GM23338 (cell line): ENCODE data around the gene MTOR. TPM values are rescaled to one million over a fixed set of nuclear protein-coding genes. Genes with fewer than 3 reads are reported as not detected.

Source experiments
- ATAC-seq: fragments of 200-7000 bp; cut with Tn5 transposase; 3 replicates; pipeline ENCODE4 v1.9.1; 2020
- DNase-seq: peaks from one replicate; pipeline ENCODE4 v3.0.0-alpha.2; 2015; ENCODE audit warnings: low spot score
- H2AFZ ChIP-seq: fragments of 200-600 bp; sonication (generic); 2 replicates; pipeline ENCODE4 v1.8.0; 2016; ENCODE audit warnings: antibody characterized with exemption, mild to moderate bottlenecking, moderate library complexity
- H3F3A ChIP-seq: fragments of 200-600 bp; sonication (generic); replicated peaks from 2 replicates; pipeline ENCODE4 v1.8.0; 2017; ENCODE audit warnings: antibody characterized with exemption, mixed run types, low read depth
- H3K27ac ChIP-seq: fragments of 200-600 bp; sonication (generic); 2 replicates; pipeline ENCODE4 v1.6.1; 2016; ENCODE audit warnings: low read depth
- H3K27me3 ChIP-seq: fragments of 200-600 bp; sonication (generic); 2 replicates; pipeline ENCODE4 v1.8.0; 2016; ENCODE audit warnings: mild to moderate bottlenecking, mixed run types, moderate library complexity; ENCODE audit not compliant: insufficient read depth
- H3K36me3 ChIP-seq: fragments of 200-600 bp; sonication (generic); 2 replicates; pipeline ENCODE4 v1.8.0; 2016; ENCODE audit warnings: mild to moderate bottlenecking; ENCODE audit not compliant: insufficient read depth
- H3K4me1 ChIP-seq: fragments of 200-600 bp; sonication (generic); 2 replicates; pipeline ENCODE4 v1.8.0; 2016; ENCODE audit warnings: mild to moderate bottlenecking, moderate library complexity; ENCODE audit not compliant: insufficient read depth
- H3K4me2 ChIP-seq: fragments of 200-600 bp; sonication (generic); 2 replicates; pipeline ENCODE4 v1.7.1; 2017; ENCODE audit warnings: mixed run types
- H3K4me3 ChIP-seq: fragments of 200-600 bp; sonication (generic); 2 replicates; pipeline ENCODE4 v1.6.1; 2016; ENCODE audit warnings: mixed run types
- H3K79me2 ChIP-seq: fragments of 200-600 bp; sonication (generic); replicated peaks from 2 replicates; pipeline ENCODE4 v1.8.0; 2017; ENCODE audit warnings: mild to moderate bottlenecking; ENCODE audit not compliant: insufficient read depth
- H3K9me2 ChIP-seq: fragments of 200-600 bp; sonication (generic); 2 replicates; pipeline ENCODE4 v1.8.0; 2017; ENCODE audit not compliant: insufficient read depth
- H4K20me1 ChIP-seq: fragments of 200-600 bp; sonication (generic); replicated peaks from 2 replicates; pipeline ENCODE4 v1.8.0; 2017; ENCODE audit warnings: mild to moderate bottlenecking; ENCODE audit not compliant: insufficient read depth
- H3K27ac Mint-ChIP-seq: 2 replicates; pipeline ENCODE4 v1.8.0; 2020; ENCODE audit warnings: inconsistent platforms, mild to moderate bottlenecking, moderate library complexity, mixed read lengths
- H3K27me3 Mint-ChIP-seq: 3 replicates; pipeline ENCODE4 v1.8.0; 2022; ENCODE audit warnings: low read depth, mild to moderate bottlenecking, moderate library complexity, mixed read lengths, inconsistent platforms; ENCODE audit not compliant: insufficient read depth, poor library complexity
- H3K36me3 Mint-ChIP-seq: 3 replicates; pipeline ENCODE4 v1.8.0; 2021; ENCODE audit warnings: low read depth, mild to moderate bottlenecking, inconsistent platforms, moderate library complexity, mixed read lengths
- H3K4me1 Mint-ChIP-seq: 3 replicates; pipeline ENCODE4 v1.8.0; 2020; ENCODE audit warnings: mild to moderate bottlenecking, inconsistent platforms, mixed read lengths
- H3K4me3 Mint-ChIP-seq: 3 replicates; pipeline ENCODE4 v1.8.0; 2021; ENCODE audit warnings: moderate library complexity, mild to moderate bottlenecking, inconsistent platforms, mixed read lengths
- H3K9me3 Mint-ChIP-seq: 3 replicates; pipeline ENCODE4 v1.8.0; 2020; ENCODE audit warnings: moderate library complexity, mild to moderate bottlenecking, inconsistent platforms, mixed read lengths
- CREB1 ChIP-seq: fragments of 250-450 bp; sonication (Bioruptor Pico); IDR thresholded peaks from 2 replicates; pipeline ENCODE4 v1.5.0; 2020; ENCODE audit warnings: low read depth, mild to moderate bottlenecking, moderate library complexity
- CTCF ChIP-seq, 2 experiments: fragments of 200-600 bp in 1 of 2; sonication (generic) in 1 of 2; conservative IDR thresholded peaks; 2 replicates each; pipeline versions ENCODE4 v1.5.1 to v1.6.1; 2016 to 2017; ENCODE audit warnings: antibody characterized with exemption in 2 of 2, low read depth in 2 of 2, mild to moderate bottlenecking in 2 of 2, moderate library complexity in 1 of 2
- EZH2 ChIP-seq: fragments of 200-600 bp; sonication (generic); IDR thresholded peaks from one replicate; pipeline ENCODE4 v1.8.0; 2017; ENCODE audit warnings: antibody characterized with exemption, mild to moderate bottlenecking, low read depth; ENCODE audit not compliant: unreplicated experiment
- JUNB ChIP-seq: IDR thresholded peaks from one replicate; pipeline ENCODE4 v1.6.1; 2016; ENCODE audit warnings: antibody characterized with exemption; ENCODE audit not compliant: unreplicated experiment
- NANOG ChIP-seq: IDR thresholded peaks from 2 replicates; pipeline ENCODE4 v1.6.1; 2016; ENCODE audit warnings: antibody characterized with exemption, borderline replicate concordance
- POLR2AphosphoS5 ChIP-seq: IDR thresholded peaks from 2 replicates; pipeline ENCODE4 v1.6.1; 2016; ENCODE audit warnings: antibody characterized with exemption, low read depth
- REST ChIP-seq: IDR thresholded peaks from one replicate; pipeline ENCODE4 v1.6.1; 2018; ENCODE audit warnings: antibody characterized with exemption; ENCODE audit not compliant: unreplicated experiment
- STAT1 ChIP-seq: IDR thresholded peaks from one replicate; pipeline ENCODE4 v1.6.1; 2016; ENCODE audit warnings: antibody characterized with exemption; ENCODE audit not compliant: unreplicated experiment
- ZNF114 ChIP-seq: fragments of 250-450 bp; sonication (Bioruptor Pico); IDR thresholded peaks from 2 replicates; pipeline ENCODE4 v1.5.0; 2020; ENCODE audit warnings: mild to moderate bottlenecking, moderate library complexity
- ZNF331 ChIP-seq: fragments of 250-450 bp; sonication (Bioruptor Pico); IDR thresholded peaks from 2 replicates; pipeline ENCODE4 v1.5.0; 2020; ENCODE audit warnings: low read depth, mild to moderate bottlenecking, moderate library complexity
- polyA plus RNA-seq: library from polyadenylated mRNA; unstranded; fragments of >200 nt; fragmentation: Nextera tagmentation; extraction: Ambion mirVana; gene quantifications from 2 replicates; pipeline ENCODE4 v1.2.1, GENCODE V29; 2016
- total RNA-seq: library from RNA; depleted of rRNA; stranded (reverse); fragments of >200 nt; shearing (Covaris generic); gene quantifications from 2 replicates; pipeline ENCODE4 v1.2.3, GENCODE V29; 2014

MTOR gene
- total and polyA plus RNA-seq, 2 experiments from 2014 or later: 22.8 to 98.0 TPM

GRCh38 chr1:11207898-11208611 lies 54.3 kb downstream of the MTOR start (continued):
- TF ChIP-seq ZNF114 (no peak), STAT1 (no peak), CREB1 (CRISPR knock-in tag) (no peak), ZNF331 (CRISPR knock-in tag) (no peak), CTCF (conservative IDR thresholded peaks at IDR 0.05; ENCODE audit: low read depth in 2 of 2) (no peak), NANOG (no peak), JUNB (no peak), POLR2AphosphoS5 (no peak), REST (no peak), EZH2 (no peak)

DNA sequence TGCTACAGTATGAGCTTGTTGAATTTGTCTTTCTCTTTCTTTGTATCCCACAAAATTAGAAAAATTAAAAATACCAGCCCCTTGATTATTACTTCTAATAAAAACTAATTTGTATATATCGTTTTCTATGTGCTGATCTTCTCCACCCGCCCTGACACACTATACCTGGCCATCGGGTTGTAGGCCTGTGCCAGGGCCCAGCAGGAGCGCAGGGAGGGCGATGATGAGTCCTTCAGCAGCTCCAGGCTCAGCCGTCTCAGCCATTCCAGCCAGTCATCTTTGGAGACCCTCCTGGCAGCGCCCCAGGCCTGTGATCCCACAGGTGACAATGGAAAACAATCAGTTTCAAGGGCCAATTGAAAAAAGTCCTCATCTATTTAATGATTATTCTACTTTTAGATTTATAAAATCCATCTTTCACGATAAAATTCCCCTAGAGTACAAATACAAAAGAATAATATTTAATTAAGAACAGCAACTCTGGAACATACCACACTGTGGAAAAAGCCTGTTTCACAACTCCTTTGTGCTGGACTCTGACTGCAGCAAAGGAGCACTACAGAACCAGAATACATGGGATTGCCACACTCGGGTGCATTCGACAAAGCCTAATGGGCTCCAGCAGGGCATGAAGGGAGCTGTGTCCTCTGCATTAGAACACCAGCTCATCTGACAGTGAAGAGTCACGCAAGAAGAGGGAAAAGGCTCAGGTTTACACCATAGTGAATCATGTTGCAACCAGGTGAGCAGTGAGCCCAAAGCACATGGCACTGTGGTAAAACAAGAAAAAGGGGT lies 57.8 kb downstream of the MTOR start:
- Mint-ChIP-seq H3K27me3 (peaks cover 2% of the 10 kb centered on the region), H3K4me1 (no peaks in the 10 kb centered on the region), H3K9me3 (no peaks in the 10 kb centered on the region), H3K36me3 (peaks cover 46% of the 10 kb centered on the region), H3K4me3 (no peak overlapping the region), H3K27ac (no peak overlapping the region)
- H4K20me1 ChIP-seq: peaks cover 5% of the 10 kb centered on the region; the same call in 1 of the 2 replicates
- no peak overlapping the region for H3K4me3 ChIP-seq
- no peaks in the 10 kb centered on the region for H3K79me2 ChIP-seq
- peaks cover 60% of the 10 kb centered on the region for H3K36me3 ChIP-seq
- no peak overlapping the region for H3K27ac ChIP-seq
- no peaks in the 10 kb centered on the region for H3K27me3 ChIP-seq
- H2AFZ ChIP-seq: no peak overlapping the region
- TF ChIP-seq CTCF (conservative IDR thresholded peaks at IDR 0.05; ENCODE audit: low read depth in 2 of 2): no peak
- DNase-seq (no peak), ATAC-seq (no peak)
- no peaks in the 10 kb centered on the region for H3K4me1 ChIP-seq
- no peaks in the 10 kb centered on the region for H3K9me2 ChIP-seq
- H3F3A ChIP-seq: no peaks in the 10 kb centered on the region
- H3K4me2 ChIP-seq: no peak overlapping the region
